D721Med (cell line): ENCODE data around the gene ZFYVE21.
"Not testable (repeated sequence)": the region's sequence is repeated elsewhere in the genome, so short reads cannot be mapped to it uniquely, and the experiment has no call there.

ENCODE experiments used
- DNase-seq: peaks from one replicate; pipeline ENCODE4 v3.0.0; 2011; ENCODE audit warnings: low spot score; ENCODE audit not compliant: insufficient read length
- FAIRE-seq: peaks from 2 replicates; lab custom pipeline; 2011; peaks lifted over from hg19 to GRCh38; lab: Jason Lieb, UNC
- TF ChIP-seq, protein P1 (sequence below): IDR thresholded peaks from 2 replicates; pipeline ENCODE4 v1.5.1; 2012; ENCODE audit warnings: mild to moderate bottlenecking, control low read depth; ENCODE audit not compliant: insufficient read depth; ENCODE audit errors: missing control alignments

Gene ZFYVE21

DNA sequence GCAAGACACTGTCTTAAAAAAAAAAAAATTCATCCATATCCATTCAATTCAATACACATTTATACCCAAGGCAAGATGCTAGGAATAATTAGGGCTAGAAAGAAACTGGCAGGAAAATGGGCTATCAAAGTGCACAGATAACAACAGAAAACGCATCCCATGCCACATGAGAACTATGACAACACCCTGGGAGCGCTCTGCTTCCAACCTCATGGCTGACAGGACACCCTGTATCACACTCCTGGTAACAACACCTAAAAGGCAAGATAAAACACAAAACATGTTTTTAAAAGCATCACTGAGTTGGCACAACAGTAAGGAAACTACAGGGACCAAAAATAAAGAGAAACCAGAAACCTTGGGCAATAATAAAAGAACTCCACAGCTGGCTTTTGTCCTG is 54.9 kb downstream of the ZFYVE21 start:
- DNase-seq = no peak
- no peak for FAIRE-seq
- TF ChIP-seq, protein P1, sequence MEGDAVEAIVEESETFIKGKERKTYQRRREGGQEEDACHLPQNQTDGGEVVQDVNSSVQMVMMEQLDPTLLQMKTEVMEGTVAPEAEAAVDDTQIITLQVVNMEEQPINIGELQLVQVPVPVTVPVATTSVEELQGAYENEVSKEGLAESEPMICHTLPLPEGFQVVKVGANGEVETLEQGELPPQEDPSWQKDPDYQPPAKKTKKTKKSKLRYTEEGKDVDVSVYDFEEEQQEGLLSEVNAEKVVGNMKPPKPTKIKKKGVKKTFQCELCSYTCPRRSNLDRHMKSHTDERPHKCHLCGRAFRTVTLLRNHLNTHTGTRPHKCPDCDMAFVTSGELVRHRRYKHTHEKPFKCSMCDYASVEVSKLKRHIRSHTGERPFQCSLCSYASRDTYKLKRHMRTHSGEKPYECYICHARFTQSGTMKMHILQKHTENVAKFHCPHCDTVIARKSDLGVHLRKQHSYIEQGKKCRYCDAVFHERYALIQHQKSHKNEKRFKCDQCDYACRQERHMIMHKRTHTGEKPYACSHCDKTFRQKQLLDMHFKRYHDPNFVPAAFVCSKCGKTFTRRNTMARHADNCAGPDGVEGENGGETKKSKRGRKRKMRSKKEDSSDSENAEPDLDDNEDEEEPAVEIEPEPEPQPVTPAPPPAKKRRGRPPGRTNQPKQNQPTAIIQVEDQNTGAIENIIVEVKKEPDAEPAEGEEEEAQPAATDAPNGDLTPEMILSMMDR = no peak

DNA sequence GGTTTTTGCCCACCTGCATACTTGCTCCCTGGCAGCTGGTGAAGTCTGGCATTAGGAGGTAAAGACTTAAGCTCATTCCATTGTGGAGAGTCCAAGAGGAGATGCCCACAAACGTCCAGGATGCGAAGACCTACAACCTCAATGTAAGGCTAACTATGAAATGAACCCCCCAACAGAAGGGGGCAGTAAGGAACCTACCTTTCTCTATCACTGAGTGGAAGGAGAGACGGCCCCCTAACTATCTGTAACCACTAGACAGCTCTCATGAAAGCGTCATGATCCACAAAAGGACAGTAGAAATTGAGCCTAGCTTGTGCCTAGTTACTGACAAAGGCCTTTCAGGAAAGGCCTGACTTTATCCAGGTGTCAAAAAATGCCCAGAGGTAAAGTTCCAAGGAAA is 55.3 kb downstream of the ZFYVE21 start:
- DNase-seq (no peak), FAIRE-seq (no peak)
- TF ChIP-seq, protein P1 = no peak

- DNase-seq (no peak), FAIRE-seq (no peak)
- TF ChIP-seq, protein P1 = no peak
These were observed 56.6 kb downstream of the ZFYVE21 start for GRCh38 chr14:103772078-103772712.

DNA sequence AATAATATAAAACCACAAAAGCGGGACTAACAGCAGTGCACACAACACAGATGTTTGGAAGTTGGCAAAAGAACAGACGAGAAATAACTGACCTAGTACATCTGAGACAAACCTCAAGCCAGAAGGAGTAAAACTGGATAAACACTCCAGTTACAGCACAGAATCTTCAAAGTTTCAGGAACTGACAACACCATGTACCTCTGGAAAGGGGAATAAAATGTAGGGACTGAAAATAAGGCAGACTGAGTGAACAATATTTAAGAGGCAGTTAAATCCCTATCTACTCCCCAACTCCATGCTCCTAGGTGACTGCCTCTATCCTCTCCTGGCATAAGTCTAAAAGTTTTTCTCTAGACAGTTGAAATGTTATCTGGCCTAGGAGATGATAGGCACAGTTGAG is 57.9 kb downstream of the ZFYVE21 start:
- no peak for FAIRE-seq
- no peak for DNase-seq
- TF ChIP-seq, protein P1 = no peak

- TF ChIP-seq, protein P1 = no peak
- no peak for FAIRE-seq
- no peak for DNase-seq
These were observed 59.9 kb downstream of the ZFYVE21 start for GRCh38 chr14:103775506-103775905.

DNA sequence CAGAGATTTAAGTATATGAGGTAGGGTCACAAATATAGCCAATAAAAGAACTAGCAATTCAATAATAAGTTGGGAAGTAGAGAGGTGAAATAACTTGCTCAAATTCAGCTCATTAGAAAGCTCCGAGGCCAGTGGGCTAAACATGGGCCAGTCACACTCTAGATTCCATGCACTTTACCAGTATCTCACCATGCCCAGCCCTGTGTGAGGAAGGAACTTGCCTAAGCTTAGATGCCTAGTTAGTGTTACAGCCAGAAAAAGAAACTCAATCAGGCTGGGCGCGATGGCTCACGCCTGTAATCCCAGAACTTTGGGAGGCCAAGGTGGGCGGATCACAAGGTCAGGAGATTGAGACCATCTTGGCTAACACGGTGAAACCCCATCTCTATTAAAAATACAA is 60.7 kb downstream of the ZFYVE21 start:
- not testable (repeated sequence) for DNase-seq, FAIRE-seq

GRCh38 chr14:103782376-103782775 is 66.8 kb downstream of the ZFYVE21 start:
- no peak for FAIRE-seq
- TF ChIP-seq, protein P1 = no peak
- no peak for DNase-seq
